ENCODE measurements around the gene RSBN1L. TPM values are rescaled to one million over a fixed set of nuclear protein-coding genes. Genes with fewer than 3 reads are reported as not detected.

Gene RSBN1L
- total and polyA plus RNA-seq, 2 of the 8 experiments (the other 6 are each of a cell fraction or from before 2014, with no cell fraction given): 4.1 to 22.1 TPM

GRCh38 chr7:77735457-77735856 lies 39.2 kb downstream of the RSBN1L start (continued):
- TF ChIP-seq, protein P1, sequence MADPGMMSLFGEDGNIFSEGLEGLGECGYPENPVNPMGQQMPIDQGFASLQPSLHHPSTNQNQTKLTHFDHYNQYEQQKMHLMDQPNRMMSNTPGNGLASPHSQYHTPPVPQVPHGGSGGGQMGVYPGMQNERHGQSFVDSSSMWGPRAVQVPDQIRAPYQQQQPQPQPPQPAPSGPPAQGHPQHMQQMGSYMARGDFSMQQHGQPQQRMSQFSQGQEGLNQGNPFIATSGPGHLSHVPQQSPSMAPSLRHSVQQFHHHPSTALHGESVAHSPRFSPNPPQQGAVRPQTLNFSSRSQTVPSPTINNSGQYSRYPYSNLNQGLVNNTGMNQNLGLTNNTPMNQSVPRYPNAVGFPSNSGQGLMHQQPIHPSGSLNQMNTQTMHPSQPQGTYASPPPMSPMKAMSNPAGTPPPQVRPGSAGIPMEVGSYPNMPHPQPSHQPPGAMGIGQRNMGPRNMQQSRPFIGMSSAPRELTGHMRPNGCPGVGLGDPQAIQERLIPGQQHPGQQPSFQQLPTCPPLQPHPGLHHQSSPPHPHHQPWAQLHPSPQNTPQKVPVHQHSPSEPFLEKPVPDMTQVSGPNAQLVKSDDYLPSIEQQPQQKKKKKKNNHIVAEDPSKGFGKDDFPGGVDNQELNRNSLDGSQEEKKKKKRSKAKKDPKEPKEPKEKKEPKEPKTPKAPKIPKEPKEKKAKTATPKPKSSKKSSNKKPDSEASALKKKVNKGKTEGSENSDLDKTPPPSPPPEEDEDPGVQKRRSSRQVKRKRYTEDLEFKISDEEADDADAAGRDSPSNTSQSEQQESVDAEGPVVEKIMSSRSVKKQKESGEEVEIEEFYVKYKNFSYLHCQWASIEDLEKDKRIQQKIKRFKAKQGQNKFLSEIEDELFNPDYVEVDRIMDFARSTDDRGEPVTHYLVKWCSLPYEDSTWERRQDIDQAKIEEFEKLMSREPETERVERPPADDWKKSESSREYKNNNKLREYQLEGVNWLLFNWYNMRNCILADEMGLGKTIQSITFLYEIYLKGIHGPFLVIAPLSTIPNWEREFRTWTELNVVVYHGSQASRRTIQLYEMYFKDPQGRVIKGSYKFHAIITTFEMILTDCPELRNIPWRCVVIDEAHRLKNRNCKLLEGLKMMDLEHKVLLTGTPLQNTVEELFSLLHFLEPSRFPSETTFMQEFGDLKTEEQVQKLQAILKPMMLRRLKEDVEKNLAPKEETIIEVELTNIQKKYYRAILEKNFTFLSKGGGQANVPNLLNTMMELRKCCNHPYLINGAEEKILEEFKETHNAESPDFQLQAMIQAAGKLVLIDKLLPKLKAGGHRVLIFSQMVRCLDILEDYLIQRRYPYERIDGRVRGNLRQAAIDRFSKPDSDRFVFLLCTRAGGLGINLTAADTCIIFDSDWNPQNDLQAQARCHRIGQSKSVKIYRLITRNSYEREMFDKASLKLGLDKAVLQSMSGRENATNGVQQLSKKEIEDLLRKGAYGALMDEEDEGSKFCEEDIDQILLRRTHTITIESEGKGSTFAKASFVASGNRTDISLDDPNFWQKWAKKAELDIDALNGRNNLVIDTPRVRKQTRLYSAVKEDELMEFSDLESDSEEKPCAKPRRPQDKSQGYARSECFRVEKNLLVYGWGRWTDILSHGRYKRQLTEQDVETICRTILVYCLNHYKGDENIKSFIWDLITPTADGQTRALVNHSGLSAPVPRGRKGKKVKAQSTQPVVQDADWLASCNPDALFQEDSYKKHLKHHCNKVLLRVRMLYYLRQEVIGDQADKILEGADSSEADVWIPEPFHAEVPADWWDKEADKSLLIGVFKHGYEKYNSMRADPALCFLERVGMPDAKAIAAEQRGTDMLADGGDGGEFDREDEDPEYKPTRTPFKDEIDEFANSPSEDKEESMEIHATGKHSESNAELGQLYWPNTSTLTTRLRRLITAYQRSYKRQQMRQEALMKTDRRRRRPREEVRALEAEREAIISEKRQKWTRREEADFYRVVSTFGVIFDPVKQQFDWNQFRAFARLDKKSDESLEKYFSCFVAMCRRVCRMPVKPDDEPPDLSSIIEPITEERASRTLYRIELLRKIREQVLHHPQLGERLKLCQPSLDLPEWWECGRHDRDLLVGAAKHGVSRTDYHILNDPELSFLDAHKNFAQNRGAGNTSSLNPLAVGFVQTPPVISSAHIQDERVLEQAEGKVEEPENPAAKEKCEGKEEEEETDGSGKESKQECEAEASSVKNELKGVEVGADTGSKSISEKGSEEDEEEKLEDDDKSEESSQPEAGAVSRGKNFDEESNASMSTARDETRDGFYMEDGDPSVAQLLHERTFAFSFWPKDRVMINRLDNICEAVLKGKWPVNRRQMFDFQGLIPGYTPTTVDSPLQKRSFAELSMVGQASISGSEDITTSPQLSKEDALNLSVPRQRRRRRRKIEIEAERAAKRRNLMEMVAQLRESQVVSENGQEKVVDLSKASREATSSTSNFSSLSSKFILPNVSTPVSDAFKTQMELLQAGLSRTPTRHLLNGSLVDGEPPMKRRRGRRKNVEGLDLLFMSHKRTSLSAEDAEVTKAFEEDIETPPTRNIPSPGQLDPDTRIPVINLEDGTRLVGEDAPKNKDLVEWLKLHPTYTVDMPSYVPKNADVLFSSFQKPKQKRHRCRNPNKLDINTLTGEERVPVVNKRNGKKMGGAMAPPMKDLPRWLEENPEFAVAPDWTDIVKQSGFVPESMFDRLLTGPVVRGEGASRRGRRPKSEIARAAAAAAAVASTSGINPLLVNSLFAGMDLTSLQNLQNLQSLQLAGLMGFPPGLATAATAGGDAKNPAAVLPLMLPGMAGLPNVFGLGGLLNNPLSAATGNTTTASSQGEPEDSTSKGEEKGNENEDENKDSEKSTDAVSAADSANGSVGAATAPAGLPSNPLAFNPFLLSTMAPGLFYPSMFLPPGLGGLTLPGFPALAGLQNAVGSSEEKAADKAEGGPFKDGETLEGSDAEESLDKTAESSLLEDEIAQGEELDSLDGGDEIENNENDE (IDR thresholded peaks at IDR 0.05; ENCODE audit: insufficient replicate concordance, low read length): no peak
- TF ChIP-seq NRF1 (IDR thresholded peaks at IDR 0.05; ENCODE audit: low read depth, low read length) (no peak), POLR2A (IDR thresholded peaks at IDR 0.05; ENCODE audit: control extremely low read depth in 1 of 2, low read depth in 2 of 2, low read length in 2 of 2) (no peak), CREB1 (IDR thresholded peaks at IDR 0.05) (no peak), SP1 (IDR thresholded peaks at IDR 0.05; ENCODE audit: low read depth, low read length) (no peak), EP300 (IDR thresholded peaks at IDR 0.05; ENCODE audit: borderline replicate concordance in 1 of 2, low read depth in 2 of 2, low read length in 2 of 2) (no peak), ATF3 (IDR thresholded peaks at IDR 0.05; ENCODE audit: insufficient read depth, low read depth, low read length) (no peak), SAP30 (IDR thresholded peaks at IDR 0.05; ENCODE audit: insufficient read depth, insufficient replicate concordance, low read length) (no peak), RBBP5 (IDR thresholded peaks at IDR 0.05; ENCODE audit: borderline replicate concordance, low read depth, low read length) (no peak)

Measured in H1 (cell line).